ENCODE measurements around the gene VPS13D.

VPS13D gene

DNA sequence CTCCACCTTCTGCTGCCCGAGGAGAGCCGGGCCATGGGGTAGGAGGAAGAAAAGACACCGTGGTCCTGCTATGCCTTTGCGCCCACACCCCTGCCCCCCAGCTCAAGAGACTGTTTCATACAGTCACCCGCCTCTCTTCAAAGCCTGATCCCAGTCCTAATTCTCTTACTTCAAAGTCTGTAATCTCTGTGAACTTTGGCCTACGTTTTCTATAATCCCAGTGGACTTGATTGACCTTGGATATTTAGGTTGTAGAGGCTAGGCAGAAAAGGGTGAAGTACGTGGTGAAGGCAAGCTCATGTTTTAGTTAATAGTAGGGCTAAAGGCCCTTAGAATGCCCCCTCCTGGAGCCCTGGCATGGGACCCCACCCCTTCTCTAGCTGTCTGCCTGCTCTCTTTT, 28.4 kb downstream of the VPS13D start:
- no peak overlapping the region for H3K4me3 ChIP-seq (ENCODE audit: low read length)
- H3K4me2 ChIP-seq (ENCODE audit: low read length), result no peak overlapping the region
- TF ChIP-seq, protein P1, sequence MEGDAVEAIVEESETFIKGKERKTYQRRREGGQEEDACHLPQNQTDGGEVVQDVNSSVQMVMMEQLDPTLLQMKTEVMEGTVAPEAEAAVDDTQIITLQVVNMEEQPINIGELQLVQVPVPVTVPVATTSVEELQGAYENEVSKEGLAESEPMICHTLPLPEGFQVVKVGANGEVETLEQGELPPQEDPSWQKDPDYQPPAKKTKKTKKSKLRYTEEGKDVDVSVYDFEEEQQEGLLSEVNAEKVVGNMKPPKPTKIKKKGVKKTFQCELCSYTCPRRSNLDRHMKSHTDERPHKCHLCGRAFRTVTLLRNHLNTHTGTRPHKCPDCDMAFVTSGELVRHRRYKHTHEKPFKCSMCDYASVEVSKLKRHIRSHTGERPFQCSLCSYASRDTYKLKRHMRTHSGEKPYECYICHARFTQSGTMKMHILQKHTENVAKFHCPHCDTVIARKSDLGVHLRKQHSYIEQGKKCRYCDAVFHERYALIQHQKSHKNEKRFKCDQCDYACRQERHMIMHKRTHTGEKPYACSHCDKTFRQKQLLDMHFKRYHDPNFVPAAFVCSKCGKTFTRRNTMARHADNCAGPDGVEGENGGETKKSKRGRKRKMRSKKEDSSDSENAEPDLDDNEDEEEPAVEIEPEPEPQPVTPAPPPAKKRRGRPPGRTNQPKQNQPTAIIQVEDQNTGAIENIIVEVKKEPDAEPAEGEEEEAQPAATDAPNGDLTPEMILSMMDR (IDR thresholded peaks at IDR 0.05; ENCODE audit: low read depth, low read length, poor library complexity, severe bottlenecking), result no peak
- TF ChIP-seq EZH2phosphoT487 (IDR thresholded peaks at IDR 0.05; ENCODE audit: borderline replicate concordance, low read length), result no peak
- H3K9me2 ChIP-seq (replicated peaks; ENCODE audit: control insufficient read depth, low read length), result no peaks in the 10 kb centered on the region
- H3K79me2 ChIP-seq (ENCODE audit: control insufficient read depth, low read length), result no peaks in the 10 kb centered on the region
- H3K36me3 ChIP-seq (ENCODE audit: control insufficient read depth, low read length), result peaks cover 55% of the 10 kb centered on the region
- no peaks in the 10 kb centered on the region for H3K27me3 ChIP-seq (ENCODE audit: control insufficient read depth, low read length)
- no peaks in the 10 kb centered on the region for H3K9me3 ChIP-seq (ENCODE audit: control insufficient read depth, insufficient read depth, low read length)
- H3K27ac ChIP-seq (ENCODE audit: low read depth, low read length), result no peak overlapping the region
- no peaks in the 10 kb centered on the region for H3K4me1 ChIP-seq (ENCODE audit: control insufficient read depth, low read length)
- no peaks in the 10 kb centered on the region for H4K20me1 ChIP-seq (ENCODE audit: control insufficient read depth, insufficient read depth, low read depth, low read length)
- no peaks in the 10 kb centered on the region for H3F3A ChIP-seq (ENCODE audit: control insufficient read depth, insufficient read depth)

GRCh38 chr1:12269351-12269750, 39.5 kb downstream of the VPS13D start:
- no peaks in the 10 kb centered on the region for H3K79me2 ChIP-seq (ENCODE audit: control insufficient read depth, low read length)
- H3K36me3 ChIP-seq (ENCODE audit: control insufficient read depth, low read length), result peaks cover 45% of the 10 kb centered on the region
- H3K4me2 ChIP-seq (ENCODE audit: low read length), result no peak overlapping the region
- H3K27ac ChIP-seq (ENCODE audit: low read depth, low read length), result no peak overlapping the region
- no peaks in the 10 kb centered on the region for H3K27me3 ChIP-seq (ENCODE audit: control insufficient read depth, low read length)
- no peaks in the 10 kb centered on the region for H3K4me1 ChIP-seq (ENCODE audit: control insufficient read depth, low read length)
- H3K9me2 ChIP-seq (replicated peaks; ENCODE audit: control insufficient read depth, low read length), result no peaks in the 10 kb centered on the region
- TF ChIP-seq, protein P1 (IDR thresholded peaks at IDR 0.05; ENCODE audit: low read depth, low read length, poor library complexity, severe bottlenecking), result no peak
- no peaks in the 10 kb centered on the region for H3F3A ChIP-seq (ENCODE audit: control insufficient read depth, insufficient read depth)
- H3K4me3 ChIP-seq (ENCODE audit: low read length), result no peak overlapping the region
- no peaks in the 10 kb centered on the region for H3K9me3 ChIP-seq (ENCODE audit: control insufficient read depth, insufficient read depth, low read length)
- no peaks in the 10 kb centered on the region for H4K20me1 ChIP-seq (ENCODE audit: control insufficient read depth, insufficient read depth, low read depth, low read length)

- TF ChIP-seq EZH2phosphoT487 (IDR thresholded peaks at IDR 0.05; ENCODE audit: borderline replicate concordance, low read length), result no peak
- TF ChIP-seq, protein P1 (IDR thresholded peaks at IDR 0.05; ENCODE audit: low read depth, low read length, poor library complexity, severe bottlenecking), result no peak
- Histone ChIP-seq H3K36me3 (ENCODE audit: control insufficient read depth, low read length) (peaks cover 45% of the 10 kb centered on the region), H3K27ac (ENCODE audit: low read depth, low read length) (no peak overlapping the region), H3K4me3 (ENCODE audit: low read length) (no peak overlapping the region), H4K20me1 (ENCODE audit: control insufficient read depth, insufficient read depth, low read depth, low read length) (no peaks in the 10 kb centered on the region), H3K9me3 (ENCODE audit: control insufficient read depth, insufficient read depth, low read length) (no peaks in the 10 kb centered on the region), H3K4me2 (ENCODE audit: low read length) (no peak overlapping the region), H3K4me1 (ENCODE audit: control insufficient read depth, low read length) (no peaks in the 10 kb centered on the region), H3K9me2 (replicated peaks; ENCODE audit: control insufficient read depth, low read length) (no peaks in the 10 kb centered on the region), H3K79me2 (ENCODE audit: control insufficient read depth, low read length) (no peaks in the 10 kb centered on the region), H3K27me3 (ENCODE audit: control insufficient read depth, low read length) (no peaks in the 10 kb centered on the region), H3F3A (ENCODE audit: control insufficient read depth, insufficient read depth) (no peaks in the 10 kb centered on the region)
These were observed 41.2 kb downstream of the VPS13D start for GRCh38 chr1:12271033-12271432.

DNA sequence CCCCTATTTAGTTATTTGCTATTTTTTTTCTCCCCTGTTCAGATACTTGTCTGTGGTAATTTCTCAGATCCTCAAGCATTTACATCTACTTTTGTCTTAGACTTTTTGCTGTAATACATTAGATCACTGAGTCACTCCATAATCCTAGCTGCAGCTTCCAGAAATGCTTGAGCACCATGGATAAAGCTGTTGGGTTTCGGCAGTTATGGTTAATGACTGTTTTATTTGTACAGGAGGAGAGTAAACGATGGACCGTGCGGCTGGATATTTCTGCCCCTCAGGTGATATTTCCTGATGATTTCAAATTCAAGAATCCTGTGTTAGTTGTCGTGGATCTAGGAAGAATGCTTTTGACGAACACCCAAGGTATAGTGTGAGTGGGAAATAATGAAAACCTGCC, 42.9 kb downstream of the VPS13D start:
- Histone ChIP-seq H3K27ac (ENCODE audit: low read depth, low read length) (no peak overlapping the region), H3K79me2 (ENCODE audit: control insufficient read depth, low read length) (no peaks in the 10 kb centered on the region), H3K4me3 (ENCODE audit: low read length) (no peak overlapping the region), H3K9me2 (replicated peaks; ENCODE audit: control insufficient read depth, low read length) (no peaks in the 10 kb centered on the region), H3F3A (ENCODE audit: control insufficient read depth, insufficient read depth) (no peaks in the 10 kb centered on the region), H3K36me3 (ENCODE audit: control insufficient read depth, low read length) (peaks cover 57% of the 10 kb centered on the region), H3K9me3 (ENCODE audit: control insufficient read depth, insufficient read depth, low read length) (no peaks in the 10 kb centered on the region), H3K27me3 (ENCODE audit: control insufficient read depth, low read length) (no peaks in the 10 kb centered on the region), H3K4me1 (ENCODE audit: control insufficient read depth, low read length) (no peaks in the 10 kb centered on the region), H4K20me1 (ENCODE audit: control insufficient read depth, insufficient read depth, low read depth, low read length) (no peaks in the 10 kb centered on the region), H3K4me2 (ENCODE audit: low read length) (no peak overlapping the region)
- TF ChIP-seq, protein P1 (IDR thresholded peaks at IDR 0.05; ENCODE audit: low read depth, low read length, poor library complexity, severe bottlenecking), result no peak
- TF ChIP-seq EZH2phosphoT487 (IDR thresholded peaks at IDR 0.05; ENCODE audit: borderline replicate concordance, low read length), result no peak

Data from DOHH2 (cell line).